ENCODE results near the gene NCAPG2. TPM values are rescaled to one million over a fixed set of nuclear protein-coding genes. Genes with fewer than 3 reads are reported as not detected.

NCAPG2 gene
- total RNA-seq, 4 donors from 2014 or later: 3.4 to 9.0 (median 4.3) TPM

- H3K36me3 ChIP-seq: no peaks in the 10 kb centered on the region
- H3K27ac ChIP-seq: peak overlapping the region in 2 of 4 donors; percentile 27 to 61
- TF ChIP-seq CTCF (IDR thresholded peaks at IDR 0.05) (no peak), POLR2AphosphoS5 (IDR thresholded peaks at IDR 0.05) (no peak)
- peaks cover 46% of the 10 kb centered on the region for H3K27me3 ChIP-seq
- in situ Hi-C loops (cut with MboI; ENCODE audit: low pct_ligation_motif_present in 1 of 4, low pct_unique_long_range_greater_than_20kb in 1 of 4, low sequenced_read_pairs in 3 of 4) (no loop called here), intact Hi-C loops (cut with DNase I; ENCODE audit: low total_unique reads) (no loop called here)
- H3K4me1 ChIP-seq: peaks cover 9 to 24% (median 23%) of the 10 kb centered on the region in 4 donors
- WGBS, 2 donors (ENCODE audit: low coverage in 1 of 2): 39 to 64% methylated on average over 5 to 35 of the region's 63 CpGs
- H3K9me3 ChIP-seq: no peaks in the 10 kb centered on the region
- no peak for DNase-seq
- H3K4me3 ChIP-seq: peak overlapping the region in 3 of 4 donors; percentile 39 to 56 (median 44)
Observed at GRCh38 chr7:158588085-158588877, 116.3 kb downstream of the NCAPG2 start.

- H3K4me3 ChIP-seq: peak within 1 kb of the TSS in 3 of 4 donors; percentile 39 to 56 (median 44)
- WGBS, 2 donors (ENCODE audit: low coverage in 1 of 2): 10% methylated on average over 10 of the region's 110 CpGs; no CpG with 5 or more reads in 1 of the 2 donors
Observed at GRCh38 chr7:158587162-158588084, 117.2 kb downstream of the NCAPG2 start, which contains the start of gene PTPRN2. PTPRN2 (minus strand) TSS chr7:158587823.

GRCh38 chr7:158586499-158587161, 118.0 kb downstream of the NCAPG2 start:
- TF ChIP-seq POLR2AphosphoS5 (IDR thresholded peaks at IDR 0.05) (no peak), CTCF (IDR thresholded peaks at IDR 0.05) (no peak), EP300 (IDR thresholded peaks at IDR 0.05; ENCODE audit: low read depth) (no peak), POLR2A (IDR thresholded peaks at IDR 0.05) (no peak)
- peaks cover 9 to 29% (median 26%) of the 10 kb centered on the region in 4 donors for H3K4me1 ChIP-seq

More at GRCh38 chr7:158587162-158588084, 117.2 kb downstream of the NCAPG2 start, which contains the start of gene PTPRN2:
- TF ChIP-seq POLR2AphosphoS5 (IDR thresholded peaks at IDR 0.05): no peak
- TF ChIP-seq EP300 (IDR thresholded peaks at IDR 0.05; ENCODE audit: low read depth): no peak
- no peak for TF ChIP-seq POLR2A (IDR thresholded peaks at IDR 0.05)
- TF ChIP-seq CTCF (IDR thresholded peaks at IDR 0.05): no peak
- intact Hi-C loops (cut with DNase I; ENCODE audit: low total_unique reads) (no loop called here), in situ Hi-C loops (cut with MboI; ENCODE audit: low pct_ligation_motif_present in 1 of 4, low pct_unique_long_range_greater_than_20kb in 1 of 4, low sequenced_read_pairs in 3 of 4) (no loop called here)
- H3K27ac ChIP-seq: peak within 1 kb of the TSS in 3 of 4 donors; percentile 51 to 63 (median 61)
- no peaks in the 10 kb centered on the region for H3K36me3 ChIP-seq
- H3K9me3 ChIP-seq: no peaks in the 10 kb centered on the region
- DNase-seq: peak; percentile 72
- H3K27me3 ChIP-seq: peaks cover 46% of the 10 kb centered on the region
- peaks cover 9 to 24% (median 23%) of the 10 kb centered on the region in 4 donors for H3K4me1 ChIP-seq

More at GRCh38 chr7:158586499-158587161, 118.0 kb downstream of the NCAPG2 start:
- 7% methylated on average over 27 of the region's 63 CpGs; no CpG with 5 or more reads in 1 of the 2 donors for WGBS, 2 donors (ENCODE audit: low coverage in 1 of 2)
- intact Hi-C loops (cut with DNase I; ENCODE audit: low total_unique reads): no loop called here
- no peaks in the 10 kb centered on the region for H3K36me3 ChIP-seq
- H3K27ac ChIP-seq: peak overlapping the region in 3 of 4 donors; percentile 48 to 63 (median 51)
- peaks cover 52% of the 10 kb centered on the region for H3K27me3 ChIP-seq
- in situ Hi-C loops (cut with MboI; ENCODE audit: low pct_ligation_motif_present in 1 of 4, low pct_unique_long_range_greater_than_20kb in 1 of 4, low sequenced_read_pairs in 3 of 4): no loop called here
- DNase-seq: no peak
- H3K9me3 ChIP-seq: no peaks in the 10 kb centered on the region
- H3K4me3 ChIP-seq: peak overlapping the region in 3 of 4 donors; percentile 19 to 55 (median 41)

Data from transverse colon (tissue), 4 donors.